NCI-H2196 treated with DMSO at 0.1 percent for 48 hours (cell line): ENCODE measurements around the gene WNT3.
"Not testable (repeated sequence)": the region's sequence is repeated elsewhere in the genome, so short reads cannot be mapped to it uniquely, and the experiment has no call there.

Source experiments
- DNase-seq: peaks from one replicate; lab custom pipeline; 2025; ENCODE audit not compliant: unreplicated experiment; lab: John Stamatoyannopoulos, UW

The WNT3 gene

GRCh38 chr17:46788300-46788699 lies 30.2 kb downstream of the WNT3 start:
- DNase-seq: no peak

GRCh38 chr17:46787478-46787877 lies 31.0 kb downstream of the WNT3 start:
- DNase-seq: no peak

- no peak for DNase-seq
These were observed 32.8 kb downstream of the WNT3 start for GRCh38 chr17:46785696-46786095.

- DNase-seq: no peak
These were observed 35.4 kb downstream of the WNT3 start for GRCh38 chr17:46783031-46783593.

GRCh38 chr17:46782250-46782953 lies 36.1 kb downstream of the WNT3 start:
- no peak for DNase-seq

GRCh38 chr17:46780003-46780373 lies 38.5 kb downstream of the WNT3 start:
- no peak for DNase-seq

- no peak for DNase-seq
These were observed 40.3 kb downstream of the WNT3 start for GRCh38 chr17:46777943-46778915.

- DNase-seq: no peak
These were observed 42.0 kb downstream of the WNT3 start for GRCh38 chr17:46776298-46777005.

GRCh38 chr17:46774108-46774737 lies 44.3 kb downstream of the WNT3 start:
- no peak for DNase-seq

GRCh38 chr17:46773676-46774075 lies 44.8 kb downstream of the WNT3 start:
- no peak for DNase-seq

- DNase-seq: no peak
These were observed 45.3 kb downstream of the WNT3 start for GRCh38 chr17:46773221-46773605.

- DNase-seq: no peak
These were observed 45.8 kb downstream of the WNT3 start for GRCh38 chr17:46772475-46773220.

GRCh38 chr17:46771561-46772474 lies 46.7 kb downstream of the WNT3 start:
- no peak for DNase-seq

- no peak for DNase-seq
These were observed 47.5 kb downstream of the WNT3 start for GRCh38 chr17:46770818-46771560.

- no peak for DNase-seq
These were observed 48.1 kb downstream of the WNT3 start for GRCh38 chr17:46770439-46770817.

GRCh38 chr17:46769531-46770438 lies 48.7 kb downstream of the WNT3 start:
- no peak for DNase-seq

- not testable (repeated sequence) for DNase-seq
These were observed 49.6 kb downstream of the WNT3 start for GRCh38 chr17:46768896-46769295.
